GM20431 (cell line): ENCODE measurements around the gene ROBO1.
"Not testable (repeated sequence)": the region's sequence is repeated elsewhere in the genome, so short reads cannot be mapped to it uniquely, and the experiment has no call there.

Experiments
- in situ Hi-C: fragments of 300-500 bp; cut with MseI, MboI; formaldehyde crosslinking; loops from one replicate; pipeline ENCODE4 v1.15.0; 2020; ENCODE audit warnings: low sequenced_read_pairs; ENCODE audit not compliant: unreplicated experiment

Gene ROBO1

DNA sequence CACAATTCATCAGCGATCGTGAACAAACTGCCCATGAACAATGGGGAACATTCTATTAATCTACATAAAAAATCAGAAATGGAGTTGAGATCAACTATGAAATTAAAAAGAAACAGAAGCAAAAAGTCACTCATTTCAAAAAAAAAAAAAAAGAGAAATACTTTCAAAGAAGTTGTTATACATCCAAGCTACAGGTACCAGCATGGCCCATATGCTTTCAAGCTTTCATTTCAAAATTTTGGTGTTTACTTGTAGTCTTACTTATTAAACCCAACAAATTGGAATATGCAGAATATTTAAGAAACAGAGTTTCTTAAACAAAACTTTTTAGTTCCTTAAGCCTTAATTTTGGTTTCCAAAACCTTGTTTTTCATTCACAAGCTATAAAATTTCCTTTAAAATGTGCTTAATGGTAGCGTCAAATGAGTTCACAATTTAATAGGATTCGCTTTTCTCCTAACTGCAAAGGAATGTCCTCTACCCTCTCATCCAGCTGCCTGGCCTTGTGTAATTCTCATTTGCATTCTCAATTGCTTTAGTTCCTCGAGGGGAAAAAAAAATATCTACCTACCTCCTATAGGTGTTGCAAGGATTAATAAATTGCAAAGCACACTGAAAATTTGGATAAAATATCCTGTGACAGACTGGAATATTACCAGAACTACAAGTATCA is 565.2 kb downstream of the ROBO1 start:
- in situ Hi-C loops: no loop called here

- in situ Hi-C loops: no loop called here
Observed at GRCh38 chr3:79200456-79200855, 567.3 kb downstream of the ROBO1 start.

- in situ Hi-C loops: no loop called here
Observed at GRCh38 chr3:79199966-79200365, 567.8 kb downstream of the ROBO1 start.

- in situ Hi-C loops: no loop called here
Observed at GRCh38 chr3:79187426-79187825, 580.4 kb downstream of the ROBO1 start.

DNA sequence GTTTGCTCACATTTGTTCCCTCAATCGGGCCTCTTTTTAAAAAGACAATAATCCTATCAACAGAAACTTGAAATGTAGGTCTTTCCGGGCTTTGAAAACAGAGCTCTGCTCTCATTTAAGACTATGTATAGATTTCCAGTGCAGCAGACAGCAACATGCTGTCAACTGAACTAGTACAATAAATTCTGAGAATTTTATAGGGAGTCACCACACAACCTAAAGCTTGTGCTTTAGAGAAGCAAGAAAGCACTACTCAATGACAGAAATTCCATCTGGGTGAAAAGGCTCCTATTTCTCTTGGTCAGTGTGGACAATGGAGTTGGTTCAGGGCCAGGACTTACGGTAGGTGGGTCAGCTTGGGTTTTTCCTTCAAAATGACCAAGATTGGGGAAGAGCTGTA is 583.5 kb downstream of the ROBO1 start:
- in situ Hi-C loops: no loop called here

GRCh38 chr3:79183496-79183895 is 584.3 kb downstream of the ROBO1 start:
- in situ Hi-C loops: no loop called here

DNA sequence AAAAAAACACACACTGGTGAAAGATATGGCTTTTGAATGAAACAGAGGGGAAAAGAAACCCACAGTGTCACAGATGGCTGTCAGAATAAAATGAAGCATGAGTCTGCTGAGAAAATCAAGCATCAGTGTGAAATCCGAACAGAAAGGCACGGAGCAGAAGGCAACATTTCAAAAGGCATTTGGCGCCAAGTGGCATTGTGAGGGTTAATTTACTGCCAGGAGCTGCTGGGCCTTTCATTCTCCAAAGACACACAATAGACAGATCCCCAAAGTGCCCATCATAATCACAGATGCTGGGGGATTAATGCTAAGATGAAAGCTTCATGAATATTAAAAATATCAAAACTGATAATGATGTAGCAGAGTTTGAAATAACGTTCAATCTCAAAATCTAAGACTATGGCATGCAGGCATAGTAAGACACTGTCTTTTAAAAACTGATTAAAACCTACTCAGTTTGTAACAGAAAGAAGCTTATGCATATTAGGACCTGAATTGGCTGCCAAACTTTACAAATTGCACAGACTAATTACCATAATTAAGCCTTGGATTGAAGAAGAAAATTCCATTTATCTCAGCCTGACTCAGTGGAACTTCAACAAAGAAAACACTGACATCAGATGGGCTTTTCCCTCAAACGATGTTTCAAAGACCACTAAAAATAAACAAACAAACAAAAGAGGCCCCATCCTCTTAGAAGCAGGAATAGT is 589.2 kb downstream of the ROBO1 start:
- in situ Hi-C loops: no loop called here

- in situ Hi-C loops: no loop called here
Observed at GRCh38 chr3:79175870-79176269, 591.9 kb downstream of the ROBO1 start.

GRCh38 chr3:79173259-79173658 is 594.5 kb downstream of the ROBO1 start:
- in situ Hi-C loops: not testable (repeated sequence)

DNA sequence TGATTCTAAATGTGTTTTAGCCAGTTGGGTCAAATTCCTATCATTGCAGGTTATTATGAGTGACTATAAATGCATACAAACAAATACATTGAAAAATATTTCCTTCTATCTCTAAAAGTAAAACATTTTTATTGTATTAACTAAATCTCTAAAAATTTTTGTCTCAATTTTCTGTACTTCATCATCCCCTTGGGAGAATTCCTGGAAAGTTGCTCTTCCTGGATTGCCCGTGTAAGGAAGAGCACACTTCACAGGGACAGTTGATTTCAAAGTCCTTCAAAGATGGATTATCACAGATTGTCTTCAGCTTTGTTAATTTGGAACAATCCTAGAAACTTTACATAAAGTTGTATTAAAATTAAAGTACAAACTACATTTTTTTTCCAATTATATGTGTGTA is 595.6 kb downstream of the ROBO1 start:
- in situ Hi-C loops: no loop called here

DNA sequence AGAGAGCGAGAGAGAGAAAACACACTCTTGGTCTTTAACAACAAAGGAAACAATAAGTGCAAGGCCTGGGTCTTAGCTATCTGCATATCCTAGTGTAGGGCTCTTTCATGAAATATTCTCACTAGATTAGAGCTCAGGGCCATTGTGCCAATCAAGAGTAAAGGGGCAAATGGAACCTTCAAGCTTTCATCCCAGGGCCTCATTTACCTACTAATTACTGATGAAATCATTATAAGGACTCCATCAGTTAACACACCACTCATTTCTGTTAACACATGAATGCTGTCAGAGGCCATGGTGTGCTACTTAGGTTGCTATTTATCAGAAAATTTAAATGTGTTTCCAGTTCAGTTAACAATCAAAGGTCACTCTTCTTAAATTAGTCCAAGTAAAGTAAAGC is 597.8 kb downstream of the ROBO1 start:
- in situ Hi-C loops: no loop called here

- in situ Hi-C loops: no loop called here
Observed at GRCh38 chr3:79167651-79168416, 600.0 kb downstream of the ROBO1 start.

- in situ Hi-C loops: no loop called here
Observed at GRCh38 chr3:79162653-79163052, 605.1 kb downstream of the ROBO1 start.

DNA sequence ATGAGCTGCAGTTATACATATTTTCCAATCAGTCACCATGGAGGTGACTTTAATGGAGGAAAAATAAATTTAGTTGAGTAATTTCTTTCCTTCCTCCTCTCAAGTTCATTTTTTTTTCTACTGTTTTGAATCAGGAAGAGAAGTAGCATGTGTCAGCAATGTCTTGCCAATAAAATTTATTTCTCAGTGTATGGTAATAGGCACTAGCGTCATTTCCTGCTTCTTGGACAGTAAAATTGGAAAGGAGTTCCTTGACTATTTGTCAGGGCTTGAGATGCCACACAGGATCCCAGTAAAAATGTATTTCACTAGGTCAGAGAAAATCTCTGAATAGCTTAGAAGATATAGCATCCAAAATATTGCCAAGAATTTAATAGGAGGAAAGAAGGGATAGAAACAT is 605.9 kb downstream of the ROBO1 start:
- in situ Hi-C loops: no loop called here

DNA sequence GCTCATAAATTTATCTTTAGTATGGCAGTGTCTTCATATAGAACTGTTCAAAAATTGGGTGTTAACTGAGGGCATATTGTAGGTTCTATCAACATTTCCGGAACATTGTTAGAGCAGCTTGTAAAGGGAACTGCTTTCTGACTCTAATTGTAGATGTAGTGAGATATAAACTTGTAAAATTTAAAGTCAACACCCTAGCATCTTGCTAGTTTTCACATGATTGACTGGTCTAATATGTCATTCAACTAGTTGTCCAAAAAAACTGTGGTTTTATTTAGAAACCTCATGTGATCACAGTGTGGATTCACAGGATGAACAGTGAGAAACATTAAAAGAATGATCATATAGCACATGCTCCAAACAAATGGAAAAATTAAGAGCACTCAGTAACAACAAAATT is 607.4 kb downstream of the ROBO1 start:
- in situ Hi-C loops: no loop called here

- in situ Hi-C loops: no loop called here
Observed at GRCh38 chr3:79159736-79160135, 608.1 kb downstream of the ROBO1 start.

DNA sequence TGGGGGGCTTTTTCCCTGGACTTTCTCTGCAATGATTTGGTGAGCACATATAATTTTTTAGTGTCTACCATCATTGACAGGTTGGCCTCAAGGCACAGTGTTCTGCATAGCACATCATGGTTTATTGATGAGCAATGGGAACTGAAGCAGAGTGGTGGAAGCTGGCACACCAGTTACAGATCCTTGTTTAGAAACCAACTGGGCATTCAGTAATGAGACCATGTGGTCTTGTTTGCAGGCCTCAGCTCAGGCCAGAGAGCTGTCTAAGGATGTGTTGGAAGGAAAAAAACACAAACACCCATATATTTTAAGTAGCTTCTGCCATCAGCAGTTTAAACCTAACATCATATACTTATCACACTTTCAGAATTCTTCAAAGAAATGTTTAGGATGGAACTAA is 610.6 kb downstream of the ROBO1 start:
- in situ Hi-C loops: no loop called here

DNA sequence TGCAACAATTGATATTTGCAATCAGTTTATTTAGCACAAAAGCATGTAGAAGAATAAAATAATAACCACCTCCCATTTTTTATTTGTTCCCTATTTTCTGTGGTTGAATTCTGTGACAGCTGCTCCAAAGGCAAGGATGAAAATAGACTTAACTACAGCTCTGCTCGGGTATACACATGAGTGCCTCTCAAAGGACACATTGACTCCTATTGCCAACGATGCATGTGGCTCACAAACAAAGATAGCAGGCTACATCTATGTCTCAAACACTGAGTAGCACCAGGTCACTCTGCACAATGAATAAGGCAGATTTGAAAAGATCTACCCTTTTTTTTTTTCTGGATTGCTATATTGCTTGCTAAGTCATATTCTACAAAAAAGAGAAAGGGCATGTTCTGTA is 612.9 kb downstream of the ROBO1 start:
- in situ Hi-C loops: no loop called here

GRCh38 chr3:79148786-79149185 is 619.0 kb downstream of the ROBO1 start:
- in situ Hi-C loops: no loop called here

DNA sequence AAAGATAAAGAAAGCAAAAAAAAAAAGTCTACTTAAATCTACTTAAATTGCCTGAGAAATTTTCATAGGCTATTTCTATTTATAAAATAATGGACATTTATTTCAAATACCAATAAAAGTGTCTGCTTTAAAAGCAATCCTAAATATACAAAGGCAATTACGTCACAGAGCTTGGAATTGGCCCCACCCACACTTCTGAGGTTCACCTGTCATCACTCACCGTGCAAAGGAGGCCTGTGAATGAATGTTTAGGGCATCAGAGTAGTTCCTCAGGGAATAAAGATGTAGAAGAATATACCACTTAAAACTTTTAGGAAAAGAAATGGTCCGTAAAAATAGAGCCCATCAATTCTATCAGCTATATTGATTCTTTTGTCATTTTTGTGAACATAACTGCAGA is 621.8 kb downstream of the ROBO1 start:
- in situ Hi-C loops: no loop called here

DNA sequence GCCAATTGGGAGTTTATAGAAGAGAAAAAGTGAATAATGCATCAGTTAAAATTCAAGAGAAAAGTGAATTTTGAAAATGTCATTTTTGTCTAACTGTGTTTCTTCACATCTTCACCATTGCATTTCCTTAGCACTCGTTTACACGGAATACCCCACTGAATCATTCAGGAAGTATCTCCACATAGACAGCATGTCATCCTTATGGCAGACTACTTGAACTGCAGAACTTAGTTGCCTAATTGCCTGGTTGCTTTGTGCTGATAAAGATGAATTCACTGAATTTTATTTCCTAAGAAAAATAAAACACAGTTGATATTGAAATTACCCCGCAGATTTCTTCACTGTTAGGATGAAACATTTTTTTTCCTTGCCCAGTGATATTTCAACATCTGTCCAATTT is 627.1 kb downstream of the ROBO1 start:
- in situ Hi-C loops: no loop called here
